ENCODE measurements around the gene SLC31A2.

The SLC31A2 gene

GRCh38 chr9:113184539-113184938, 33.7 kb downstream of the SLC31A2 start:
- H3K4me3 ChIP-seq (ENCODE audit: low read depth, low read length), result no peak overlapping the region

DNA sequence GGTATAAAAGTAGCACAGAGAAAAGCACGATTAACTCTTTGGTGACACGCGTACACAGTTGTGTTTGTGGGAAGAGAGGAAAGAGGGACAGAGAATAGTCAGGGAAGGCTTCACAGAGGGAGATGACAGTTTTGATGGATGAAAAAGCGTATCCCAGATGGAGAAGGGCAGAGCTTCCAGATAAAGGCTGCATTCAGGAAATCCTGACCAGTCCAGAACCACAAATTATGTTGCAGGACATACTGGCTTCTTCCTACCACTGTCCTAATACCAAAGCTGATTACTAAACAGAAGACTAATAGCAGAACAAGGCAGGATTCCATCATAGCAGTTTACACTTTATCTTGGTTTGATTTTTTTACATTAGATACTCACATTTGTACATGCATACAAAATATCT, 34.5 kb downstream of the SLC31A2 start:
- H3K4me3 ChIP-seq (ENCODE audit: low read depth, low read length), result no peak overlapping the region

GRCh38 chr9:113186137-113186755, 35.4 kb downstream of the SLC31A2 start:
- H3K4me3 ChIP-seq (ENCODE audit: low read depth, low read length), result no peak overlapping the region

DNA sequence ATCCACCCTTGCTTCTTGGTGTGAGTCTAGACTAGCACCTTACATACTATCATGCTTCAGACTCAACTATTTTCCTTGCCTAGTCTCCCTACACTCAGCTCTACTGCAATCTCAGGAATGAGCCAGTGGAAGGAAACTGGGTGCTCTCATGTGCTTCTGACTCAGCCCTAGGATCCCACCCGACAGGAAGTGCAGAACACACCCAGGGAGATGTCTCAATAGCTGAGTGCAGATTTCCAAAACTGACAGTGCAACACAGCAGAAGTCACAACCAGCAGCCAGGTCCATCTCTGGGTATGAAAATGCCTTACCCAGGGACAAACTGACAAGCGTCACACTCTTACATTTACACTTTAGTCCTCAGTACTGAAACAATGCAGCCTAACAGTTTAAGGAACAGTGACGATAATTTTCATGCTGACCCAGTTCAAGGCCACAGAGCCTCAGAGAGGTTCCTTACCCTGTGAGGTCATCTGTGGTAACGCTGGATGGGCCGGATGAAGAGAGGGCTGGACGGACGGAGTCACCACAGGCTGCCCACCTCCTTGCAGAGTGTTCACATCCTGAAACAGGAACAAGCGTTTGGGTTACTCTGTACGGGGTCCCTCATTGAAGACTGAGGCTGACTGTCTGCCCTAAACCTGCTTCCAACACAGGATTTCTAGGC, 37.3 kb downstream of the SLC31A2 start:
- H3K4me3 ChIP-seq (ENCODE audit: low read depth, low read length), result no peak overlapping the region

DNA sequence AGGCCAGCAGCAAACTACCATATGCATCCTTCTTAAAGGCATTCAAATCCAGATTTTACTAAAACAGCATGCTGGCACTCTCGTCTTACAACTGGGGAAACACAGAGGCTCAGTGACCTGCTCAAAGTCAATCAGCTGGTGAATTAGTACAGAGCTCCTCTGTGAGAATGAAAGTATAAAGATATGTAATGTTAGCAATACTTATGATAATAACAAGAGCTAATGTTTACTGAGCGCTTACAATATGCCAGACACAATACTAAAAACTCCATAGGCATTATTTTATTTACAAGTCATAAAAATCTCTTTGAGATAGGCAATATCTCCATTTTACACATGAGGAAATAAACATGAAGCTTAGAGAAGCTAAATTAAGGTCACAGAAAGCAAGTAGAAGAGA, 41.6 kb downstream of the SLC31A2 start:
- H3K4me3 ChIP-seq (ENCODE audit: low read depth, low read length), result no peak overlapping the region

DNA sequence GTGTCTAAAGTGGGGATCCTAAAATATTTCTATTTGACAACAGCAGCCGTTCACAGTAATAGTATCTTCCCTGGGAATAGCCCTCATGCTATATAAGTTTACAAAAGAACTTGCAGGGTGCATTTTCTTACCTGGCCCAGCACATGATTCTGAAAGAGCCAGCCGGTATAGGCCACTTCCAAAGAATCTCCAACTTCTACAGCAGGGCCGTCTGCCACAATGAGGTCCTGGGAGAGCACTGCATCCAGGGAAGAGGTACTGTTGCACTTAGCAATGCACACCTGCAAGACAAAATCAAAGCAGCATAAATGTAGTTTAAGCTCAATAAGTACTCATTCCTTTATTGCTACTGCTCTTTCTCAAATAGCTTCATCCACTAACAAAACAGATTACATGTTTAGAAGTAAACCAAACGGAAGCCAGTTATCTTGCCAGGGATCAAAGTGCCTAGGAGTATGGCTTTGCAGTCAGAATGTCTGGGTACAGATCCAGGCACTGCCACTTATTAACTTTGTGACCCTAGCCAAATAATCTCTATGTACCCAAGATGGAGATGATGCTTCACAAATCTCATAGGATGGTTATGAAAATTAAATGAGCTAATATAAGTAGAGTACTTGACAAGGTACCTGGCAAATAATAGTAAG, 49.0 kb downstream of the SLC31A2 start:
- H3K4me3 ChIP-seq (ENCODE audit: low read depth, low read length), result no peak overlapping the region

DNA sequence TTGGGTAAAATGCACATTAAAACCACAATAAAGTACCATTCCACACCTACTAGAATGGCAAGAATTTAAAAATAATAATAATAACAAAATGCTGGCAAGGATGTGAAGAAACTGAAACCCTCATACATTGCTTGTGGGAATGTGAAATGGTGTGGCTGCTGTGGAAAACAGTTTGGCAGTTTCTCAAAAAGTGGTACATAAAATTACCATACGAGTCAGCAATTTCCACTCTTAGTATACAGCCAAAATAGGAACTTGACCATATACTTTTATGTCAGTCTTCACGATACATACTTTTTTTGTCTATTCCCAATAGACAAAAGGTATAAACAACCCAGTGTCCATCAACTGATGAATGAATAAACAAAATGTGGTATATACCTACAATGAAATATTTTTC, 54.6 kb downstream of the SLC31A2 start:
- H3K4me3 ChIP-seq (ENCODE audit: low read depth, low read length), result no peak overlapping the region

- H3K4me3 ChIP-seq (ENCODE audit: low read depth, low read length), result no peak overlapping the region
Measured at GRCh38 chr9:113205861-113206260, 55.1 kb downstream of the SLC31A2 start.

- no peak overlapping the region for H3K4me3 ChIP-seq (ENCODE audit: low read depth, low read length)
Measured at GRCh38 chr9:113210815-113211214, 60.0 kb downstream of the SLC31A2 start.
